ENCODE measurements around the gene KLRF2. TPM values are rescaled to one million over a fixed set of nuclear protein-coding genes. Genes with fewer than 3 reads are reported as not detected.

Gene KLRF2
- polyA plus RNA-seq, 1 of the 3 experiments (the other 2 are of a cell fraction): not detected

GRCh38 chr12:9900930-9901329, 19.6 kb downstream of the KLRF2 start:
- H3K27ac ChIP-seq (ENCODE audit: low read depth in 2 of 2, low read length in 1 of 2): no peak overlapping the region
- no peaks in the 10 kb centered on the region for H3K9me3 ChIP-seq
- H3K4me2 ChIP-seq: no peak overlapping the region
- DNase-seq: no peak
- H2AFZ ChIP-seq (ENCODE audit: low read depth): no peak overlapping the region
- H3K27me3 ChIP-seq (ENCODE audit: insufficient read depth): no peaks in the 10 kb centered on the region
- no peaks in the 10 kb centered on the region for H3K36me3 ChIP-seq (replicated peaks in 1 of 2; ENCODE audit: control insufficient read depth in 1 of 2, insufficient read depth in 2 of 2, low read length in 1 of 2)
- no peaks in the 10 kb centered on the region for H4K20me1 ChIP-seq (ENCODE audit: insufficient read depth)
- H3K79me2 ChIP-seq (ENCODE audit: insufficient read depth): no peaks in the 10 kb centered on the region
- no peak overlapping the region for H3K4me3 ChIP-seq (ENCODE audit: low read depth in 2 of 2, low read length in 1 of 2)
- 4% methylated on average over 2 of the region's 2 CpGs for WGBS (ENCODE audit: low lambda C conversion rate)
- H3F3A ChIP-seq (replicated peaks; ENCODE audit: insufficient read depth): no peaks in the 10 kb centered on the region
- H3K9ac ChIP-seq: no peak overlapping the region
- no peaks in the 10 kb centered on the region for H3K9me2 ChIP-seq
- ChIA-PET CTCF (no interaction called here), POLR2A (no interaction called here)
- H3K4me1 ChIP-seq (ENCODE audit: control insufficient read depth in 1 of 2, insufficient read depth in 2 of 2, low read depth in 1 of 2, low read length in 1 of 2): no peaks in the 10 kb centered on the region
- TF ChIP-seq USF2 (IDR thresholded peaks at IDR 0.05; ENCODE audit: borderline replicate concordance, low read depth, low read length) (no peak), TEAD4 (IDR thresholded peaks at IDR 0.05; ENCODE audit: borderline replicate concordance, insufficient read depth) (no peak), ZBTB33 (IDR thresholded peaks at IDR 0.05; ENCODE audit: borderline replicate concordance, low read depth) (no peak), GABPA (IDR thresholded peaks at IDR 0.05; ENCODE audit: low read depth) (no peak), YY1 (IDR thresholded peaks at IDR 0.05; ENCODE audit: low read depth) (no peak), SIN3A (IDR thresholded peaks at IDR 0.05; ENCODE audit: borderline replicate concordance, low read depth, low read length) (no peak), RXRA (IDR thresholded peaks at IDR 0.05; ENCODE audit: borderline replicate concordance, low read depth) (no peak), PBX3 (IDR thresholded peaks at IDR 0.05) (no peak), EP300 (IDR thresholded peaks at IDR 0.05; ENCODE audit: borderline replicate concordance in 1 of 2, low read depth in 1 of 2, low read length in 1 of 2) (no peak), MEF2A (IDR thresholded peaks at IDR 0.05; ENCODE audit: borderline replicate concordance, low read depth) (no peak), TAF1 (IDR thresholded peaks at IDR 0.05; ENCODE audit: borderline replicate concordance, low read depth, low read length) (no peak), GATA2 (CRISPR knock-in tag; IDR thresholded peaks at IDR 0.05) (no peak), MXI1 (IDR thresholded peaks at IDR 0.05; ENCODE audit: low read depth, low read length) (no peak), SMC3 (IDR thresholded peaks at IDR 0.05; ENCODE audit: low read depth, low read length) (no peak), NFIC (IDR thresholded peaks at IDR 0.05; ENCODE audit: borderline replicate concordance) (no peak), CTCF (IDR thresholded peaks at IDR 0.05) (no peak), TCF12 (IDR thresholded peaks at IDR 0.05) (no peak), CHD2 (IDR thresholded peaks at IDR 0.05; ENCODE audit: low read length, partially characterized antibody) (no peak), RAD21 (IDR thresholded peaks at IDR 0.05; ENCODE audit: low read length) (no peak)

Measured in SK-N-SH (cell line).